Measurements from ENCODE around the gene NEK7.

Gene NEK7

GRCh38 chr1:198363625-198364151 is 206.9 kb downstream of the NEK7 start:
- Histone ChIP-seq H3K9me3 (ENCODE audit: control insufficient read depth, insufficient read depth, low read length) (no peaks in the 10 kb centered on the region), H3K4me3 (ENCODE audit: low read length) (no peak overlapping the region), H3K4me1 (ENCODE audit: control insufficient read depth, insufficient read depth, low read length) (no peaks in the 10 kb centered on the region), H3K27ac (ENCODE audit: low read length) (no peak overlapping the region), H3K27me3 (ENCODE audit: control insufficient read depth, insufficient read depth, low read length) (no peaks in the 10 kb centered on the region), H3K36me3 (ENCODE audit: control insufficient read depth, insufficient read depth, low read length) (no peaks in the 10 kb centered on the region)
- no CpG with 5 or more reads among the region's 3 CpGs for WGBS (ENCODE audit: insufficient coverage, insufficient read length)
- DNase-seq (ENCODE audit: low read depth, low spot score): no peak

- Histone ChIP-seq H3K36me3 (ENCODE audit: control insufficient read depth, insufficient read depth, low read length) (no peaks in the 10 kb centered on the region), H3K27me3 (ENCODE audit: control insufficient read depth, insufficient read depth, low read length) (no peaks in the 10 kb centered on the region), H3K9me3 (ENCODE audit: control insufficient read depth, insufficient read depth, low read length) (no peaks in the 10 kb centered on the region), H3K4me3 (ENCODE audit: low read length) (no peak overlapping the region), H3K4me1 (ENCODE audit: control insufficient read depth, insufficient read depth, low read length) (no peaks in the 10 kb centered on the region), H3K27ac (ENCODE audit: low read length) (no peak overlapping the region)
- no CpG with 5 or more reads among the region's 2 CpGs for WGBS (ENCODE audit: insufficient coverage, insufficient read length)
- DNase-seq (ENCODE audit: low read depth, low spot score): no peak
Measured at GRCh38 chr1:198364471-198364870, 207.7 kb downstream of the NEK7 start.

DNA sequence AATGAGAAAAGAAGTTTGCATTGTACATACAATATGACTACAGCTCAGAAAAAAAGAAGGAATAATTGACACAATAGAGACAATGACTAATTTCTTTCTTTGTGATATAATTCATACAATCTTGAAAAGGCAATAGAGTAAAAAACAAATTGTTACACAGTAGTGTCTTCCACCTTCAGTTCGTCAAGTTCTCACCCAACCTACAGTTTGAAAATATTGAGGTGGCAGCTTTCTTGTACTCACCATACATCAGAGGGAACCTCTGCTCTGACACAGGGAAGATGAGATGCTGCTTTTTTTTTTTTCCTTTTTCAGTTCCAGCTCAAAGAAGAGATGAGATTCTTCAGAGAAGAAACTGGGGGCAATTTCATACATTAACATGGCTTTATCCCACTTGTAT is 210.5 kb downstream of the NEK7 start:
- Histone ChIP-seq H3K4me1 (ENCODE audit: control insufficient read depth, insufficient read depth, low read length) (no peaks in the 10 kb centered on the region), H3K27me3 (ENCODE audit: control insufficient read depth, insufficient read depth, low read length) (no peaks in the 10 kb centered on the region), H3K9me3 (ENCODE audit: control insufficient read depth, insufficient read depth, low read length) (no peaks in the 10 kb centered on the region), H3K27ac (ENCODE audit: low read length) (no peak overlapping the region), H3K36me3 (ENCODE audit: control insufficient read depth, insufficient read depth, low read length) (no peaks in the 10 kb centered on the region), H3K4me3 (ENCODE audit: low read length) (no peak overlapping the region)
- DNase-seq (ENCODE audit: low read depth, low spot score): no peak
- no CpG with 5 or more reads among the region's 1 CpG for WGBS (ENCODE audit: insufficient coverage, insufficient read length)

DNA sequence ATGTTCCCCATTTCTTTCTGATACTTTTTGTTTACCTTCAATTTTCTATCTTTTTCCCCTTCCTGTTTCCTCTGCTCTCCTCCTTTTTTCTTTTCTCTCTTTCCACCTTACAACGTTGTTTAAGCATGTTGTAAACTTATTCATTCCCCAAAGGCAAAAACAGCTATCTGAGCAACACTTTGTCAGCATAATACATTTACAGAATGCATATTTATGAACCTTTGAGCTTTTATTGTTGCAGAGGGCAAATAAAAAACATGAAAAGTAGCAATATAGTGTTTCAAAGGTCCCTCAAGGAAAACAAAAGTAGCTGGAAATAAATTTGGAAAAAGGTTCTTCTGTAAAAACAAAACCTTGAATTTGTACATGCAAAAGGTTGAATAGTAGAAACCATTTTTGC is 214.2 kb downstream of the NEK7 start:
- H3K4me3 ChIP-seq (ENCODE audit: low read length): no peak overlapping the region

More for the DNA sequence above, 214.2 kb downstream of the NEK7 start:
- no peaks in the 10 kb centered on the region for H3K4me1 ChIP-seq (ENCODE audit: control insufficient read depth, insufficient read depth, low read length)
- no peaks in the 10 kb centered on the region for H3K36me3 ChIP-seq (ENCODE audit: control insufficient read depth, insufficient read depth, low read length)
- no CpG with 5 or more reads among the region's 1 CpG for WGBS (ENCODE audit: insufficient coverage, insufficient read length)
- no peak for DNase-seq (ENCODE audit: low read depth, low spot score)
- H3K9me3 ChIP-seq (ENCODE audit: control insufficient read depth, insufficient read depth, low read length): no peaks in the 10 kb centered on the region
- no peaks in the 10 kb centered on the region for H3K27me3 ChIP-seq (ENCODE audit: control insufficient read depth, insufficient read depth, low read length)
- H3K27ac ChIP-seq (ENCODE audit: low read length): no peak overlapping the region

All from iPS DF 6.9 (cell line).